VCaP (cell line): ENCODE measurements around the gene CFTR.

Source experiments
- H3K27ac ChIP-seq: fragments of 450-650 bp; 2 replicates; pipeline ENCODE4 v1.5.1; 2017
- TF ChIP-seq, protein P1 (sequence below): fragments of 450-650 bp; conservative IDR thresholded peaks from 2 replicates; pipeline ENCODE4 v1.5.1; 2017; ENCODE audit warnings: mild to moderate bottlenecking, moderate library complexity

The CFTR gene

DNA sequence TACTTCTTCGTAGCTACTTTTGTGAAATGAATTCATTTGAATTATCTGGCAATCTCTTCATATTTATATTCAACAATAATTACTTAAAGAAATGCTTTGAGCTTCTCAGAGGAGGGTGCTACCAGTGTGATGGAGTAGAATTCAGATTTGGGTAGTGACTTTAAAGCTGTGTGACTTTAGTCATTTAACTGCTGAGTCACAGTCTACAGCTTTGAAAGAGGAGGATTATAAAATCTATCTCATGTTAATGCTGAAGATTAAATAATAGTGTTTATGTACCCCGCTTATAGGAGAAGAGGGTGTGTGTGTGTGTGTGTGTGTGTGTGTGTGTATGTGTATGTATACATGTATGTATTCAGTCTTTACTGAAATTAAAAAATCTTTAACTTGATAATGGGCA, 68.2 kb downstream of the CFTR start:
- H3K27ac ChIP-seq = no peak overlapping the region

DNA sequence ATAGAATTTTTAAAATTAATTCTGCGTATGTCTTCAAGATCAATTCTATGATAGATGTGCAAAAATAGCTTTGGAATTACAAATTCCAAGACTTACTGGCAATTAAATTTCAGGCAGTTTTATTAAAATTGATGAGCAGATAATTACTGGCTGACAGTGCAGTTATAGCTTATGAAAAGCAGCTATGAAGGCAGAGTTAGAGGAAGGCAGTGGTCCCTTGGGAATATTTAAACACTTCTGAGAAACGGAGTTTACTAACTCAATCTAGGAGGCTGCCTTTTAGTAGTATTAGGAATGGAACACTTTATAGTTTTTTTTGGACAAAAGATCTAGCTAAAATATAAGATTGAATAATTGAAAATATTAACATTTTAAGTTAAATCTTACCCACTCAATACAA, 70.8 kb downstream of the CFTR start:
- TF ChIP-seq, protein P1, sequence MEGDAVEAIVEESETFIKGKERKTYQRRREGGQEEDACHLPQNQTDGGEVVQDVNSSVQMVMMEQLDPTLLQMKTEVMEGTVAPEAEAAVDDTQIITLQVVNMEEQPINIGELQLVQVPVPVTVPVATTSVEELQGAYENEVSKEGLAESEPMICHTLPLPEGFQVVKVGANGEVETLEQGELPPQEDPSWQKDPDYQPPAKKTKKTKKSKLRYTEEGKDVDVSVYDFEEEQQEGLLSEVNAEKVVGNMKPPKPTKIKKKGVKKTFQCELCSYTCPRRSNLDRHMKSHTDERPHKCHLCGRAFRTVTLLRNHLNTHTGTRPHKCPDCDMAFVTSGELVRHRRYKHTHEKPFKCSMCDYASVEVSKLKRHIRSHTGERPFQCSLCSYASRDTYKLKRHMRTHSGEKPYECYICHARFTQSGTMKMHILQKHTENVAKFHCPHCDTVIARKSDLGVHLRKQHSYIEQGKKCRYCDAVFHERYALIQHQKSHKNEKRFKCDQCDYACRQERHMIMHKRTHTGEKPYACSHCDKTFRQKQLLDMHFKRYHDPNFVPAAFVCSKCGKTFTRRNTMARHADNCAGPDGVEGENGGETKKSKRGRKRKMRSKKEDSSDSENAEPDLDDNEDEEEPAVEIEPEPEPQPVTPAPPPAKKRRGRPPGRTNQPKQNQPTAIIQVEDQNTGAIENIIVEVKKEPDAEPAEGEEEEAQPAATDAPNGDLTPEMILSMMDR = no peak
- no peak overlapping the region for H3K27ac ChIP-seq

More for the DNA sequence above, 68.2 kb downstream of the CFTR start:
- TF ChIP-seq, protein P1 = no peak

DNA sequence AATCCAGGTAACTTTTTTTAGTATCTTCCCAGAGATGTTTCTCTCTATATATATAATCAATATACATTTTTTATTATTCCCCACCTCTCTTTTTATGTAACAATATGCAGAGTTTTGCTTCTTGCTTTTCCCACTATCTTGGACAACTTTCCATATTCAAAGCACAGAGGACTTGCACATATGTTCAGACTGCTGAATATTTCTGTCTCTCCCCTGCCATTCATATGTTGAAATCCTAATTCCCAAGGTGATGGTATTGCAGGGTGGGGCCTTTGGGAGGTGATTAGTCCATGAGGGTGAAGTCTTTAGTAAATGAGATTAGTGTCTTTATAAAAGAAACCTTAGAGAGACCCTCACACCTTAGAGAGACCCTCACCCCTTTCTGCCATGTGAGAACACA, 72.8 kb downstream of the CFTR start:
- TF ChIP-seq, protein P1 = no peak
- no peak overlapping the region for H3K27ac ChIP-seq

DNA sequence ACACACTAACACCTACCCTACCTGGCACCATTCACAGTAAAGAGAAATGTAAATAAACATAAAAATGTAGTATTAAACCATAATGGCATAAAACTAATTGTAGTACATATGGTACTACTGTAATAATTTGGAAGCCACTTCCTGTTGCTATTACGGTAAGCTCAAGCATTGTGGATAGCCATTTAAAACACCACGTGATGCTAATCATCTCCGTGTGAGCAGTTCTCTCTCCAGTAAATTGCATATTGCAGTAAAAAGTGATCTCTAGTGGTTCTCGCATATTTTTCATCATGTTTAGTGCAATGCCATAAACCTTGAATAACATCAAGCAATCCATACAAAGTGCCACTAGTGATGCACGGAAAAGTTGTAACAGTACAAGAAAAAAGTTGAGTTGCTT, 75.4 kb downstream of the CFTR start:
- TF ChIP-seq, protein P1 = no peak
- no peak overlapping the region for H3K27ac ChIP-seq

DNA sequence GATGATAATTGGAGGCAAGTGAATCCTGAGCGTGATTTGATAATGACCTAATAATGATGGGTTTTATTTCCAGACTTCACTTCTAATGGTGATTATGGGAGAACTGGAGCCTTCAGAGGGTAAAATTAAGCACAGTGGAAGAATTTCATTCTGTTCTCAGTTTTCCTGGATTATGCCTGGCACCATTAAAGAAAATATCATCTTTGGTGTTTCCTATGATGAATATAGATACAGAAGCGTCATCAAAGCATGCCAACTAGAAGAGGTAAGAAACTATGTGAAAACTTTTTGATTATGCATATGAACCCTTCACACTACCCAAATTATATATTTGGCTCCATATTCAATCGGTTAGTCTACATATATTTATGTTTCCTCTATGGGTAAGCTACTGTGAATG, 79.6 kb downstream of the CFTR start:
- TF ChIP-seq, protein P1 = no peak
- H3K27ac ChIP-seq = no peak overlapping the region

DNA sequence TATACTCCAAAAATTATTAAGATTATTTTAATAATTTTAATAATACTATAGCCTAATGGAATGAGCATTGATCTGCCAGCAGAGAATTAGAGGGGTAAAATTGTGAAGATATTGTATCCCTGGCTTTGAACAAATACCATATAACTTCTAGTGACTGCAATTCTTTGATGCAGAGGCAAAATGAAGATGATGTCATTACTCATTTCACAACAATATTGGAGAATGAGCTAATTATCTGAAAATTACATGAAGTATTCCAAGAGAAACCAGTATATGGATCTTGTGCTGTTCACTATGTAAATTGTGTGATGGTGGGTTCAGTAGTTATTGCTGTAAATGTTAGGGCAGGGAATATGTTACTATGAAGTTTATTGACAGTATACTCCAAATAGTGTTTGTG, 80.2 kb downstream of the CFTR start:
- H3K27ac ChIP-seq = no peak overlapping the region
- TF ChIP-seq, protein P1 = no peak

DNA sequence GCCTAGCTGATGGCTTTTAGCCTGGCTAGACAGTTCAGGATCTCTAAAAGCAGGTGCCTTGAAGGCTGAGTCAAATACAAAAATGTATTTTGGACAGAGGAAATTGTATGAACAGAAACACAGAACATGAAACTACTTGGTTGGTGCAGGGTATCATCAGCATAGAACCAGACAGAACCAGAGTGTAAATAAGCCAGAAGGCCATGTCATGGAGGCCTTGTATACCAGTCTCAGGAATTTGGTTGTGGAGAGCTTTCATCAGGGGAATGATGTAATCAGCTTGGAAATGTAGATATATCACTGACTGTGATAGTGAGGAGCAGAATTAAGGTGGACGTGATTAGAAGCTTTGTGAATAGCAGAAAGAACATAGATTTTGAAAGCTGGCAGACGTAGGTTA, 82.9 kb downstream of the CFTR start:
- H3K27ac ChIP-seq = no peak overlapping the region
- TF ChIP-seq, protein P1 = no peak

DNA sequence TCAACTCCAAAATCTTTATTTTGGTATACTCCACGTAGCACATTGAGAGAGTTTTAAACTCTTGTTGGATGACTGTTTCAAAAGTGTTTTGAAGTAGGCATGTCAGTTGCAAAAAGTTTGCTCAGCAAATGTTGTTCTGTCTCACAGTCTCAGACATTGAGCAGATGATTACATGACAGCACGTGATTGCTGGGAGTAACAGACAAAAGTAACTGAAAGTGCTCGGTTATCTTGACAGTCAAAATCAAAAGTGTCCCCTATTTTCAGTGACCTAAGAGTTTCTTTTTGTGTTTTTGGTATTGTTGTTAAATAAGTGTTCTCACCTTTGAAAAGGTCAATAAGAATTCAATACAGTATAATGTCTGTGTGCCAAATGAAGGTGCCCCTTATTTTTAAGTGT, 84.3 kb downstream of the CFTR start:
- no peak overlapping the region for H3K27ac ChIP-seq
- TF ChIP-seq, protein P1 = no peak
